PC-9 (cell line): Measurements from ENCODE around the gene RPL13A. TPM values are rescaled to one million over a fixed set of nuclear protein-coding genes. Genes with fewer than 3 reads are reported as not detected.

Experiments
- BruUV-seq: library from RNA; stranded (reverse); fragments of 400-500 nt; replicated peaks from 2 replicates; lab custom pipeline; 2021; lab: Mats Ljungman, UMichigan
- CTCF ChIA-PET: fragments of 300-600 bp; sonication (Branson Sonifier 250); formaldehyde crosslinking; loops from one replicate; lab custom pipeline; 2022; ENCODE audit warnings: antibody characterized with exemption; lab: Charles Lee
- POLR2A ChIA-PET: fragments of 300-600 bp; sonication (Branson Sonifier 250); formaldehyde crosslinking; loops from one replicate; lab custom pipeline; 2022; ENCODE audit warnings: antibody characterized with exemption; ENCODE audit not compliant: unreplicated experiment; lab: Charles Lee
- DNase-seq, 2 experiments: peaks; one replicate each; pipeline versions ENCODE4 v3.0.0 to v3.0.0-alpha.2; 2015 to 2022; ENCODE audit warnings: mixed read lengths in 1 of 2
- H2AFZ ChIP-seq: fragments of 200-600 bp; sonication (generic); 2 replicates; pipeline ENCODE4 v1.8.1; 2017; ENCODE audit warnings: antibody characterized with exemption
- H3F3A ChIP-seq: fragments of 200-600 bp; sonication (generic); 2 replicates; pipeline ENCODE4 v1.8.1; 2017; ENCODE audit warnings: antibody characterized with exemption, mild to moderate bottlenecking, low read depth; ENCODE audit not compliant: insufficient read depth
- H3K27ac ChIP-seq: fragments of 200-600 bp; sonication (generic); 2 replicates; pipeline ENCODE4 v1.6.1; 2016; ENCODE audit warnings: mixed run types
- H3K27me3 ChIP-seq: fragments of 200-600 bp; sonication (generic); 2 replicates; pipeline ENCODE4 v1.6.1; 2016; ENCODE audit warnings: low read depth, mixed run types; ENCODE audit not compliant: insufficient read depth
- H3K36me3 ChIP-seq: fragments of 200-600 bp; sonication (generic); 2 replicates; pipeline ENCODE4 v1.6.1; 2016; ENCODE audit warnings: low read depth, mixed run types
- H3K4me1 ChIP-seq: fragments of 200-600 bp; sonication (generic); replicated peaks from 2 replicates; pipeline ENCODE4 v1.6.1; 2016; ENCODE audit warnings: mixed run types; ENCODE audit not compliant: insufficient read depth
- H3K4me2 ChIP-seq: fragments of 200-600 bp; sonication (generic); 2 replicates; pipeline ENCODE4 v1.6.1; 2017; ENCODE audit warnings: mixed run types
- H3K4me3 ChIP-seq: fragments of 200-600 bp; sonication (generic); 2 replicates; pipeline ENCODE4 v1.6.1; 2016; ENCODE audit warnings: mixed run types
- H3K79me2 ChIP-seq: fragments of 200-600 bp; sonication (generic); 2 replicates; pipeline ENCODE4 v1.6.1; 2017; ENCODE audit warnings: low read depth, mixed run types
- H3K9me2 ChIP-seq: fragments of 200-600 bp; sonication (generic); 2 replicates; pipeline ENCODE4 v1.8.1; 2017; ENCODE audit warnings: mild to moderate bottlenecking; ENCODE audit not compliant: insufficient read depth
- H3K9me3 ChIP-seq: fragments of 200-600 bp; sonication (generic); 2 replicates; pipeline ENCODE4 v1.8.1; 2016; ENCODE audit warnings: low read depth; ENCODE audit not compliant: insufficient read depth
- H4K20me1 ChIP-seq: fragments of 200-600 bp; sonication (generic); 2 replicates; pipeline ENCODE4 v1.8.1; 2017; ENCODE audit not compliant: insufficient read depth
- CTCF ChIP-seq: fragments of 200-600 bp; sonication (generic); conservative IDR thresholded peaks from 2 replicates; pipeline ENCODE4 v1.6.1; 2017; ENCODE audit warnings: mixed run types, antibody characterized with exemption, mild to moderate bottlenecking, moderate library complexity
- EZH2 ChIP-seq: fragments of 200-600 bp; sonication (generic); IDR thresholded peaks from 2 replicates; pipeline ENCODE4 v1.8.0; 2017; ENCODE audit warnings: antibody characterized with exemption, low read depth
- intact Hi-C: fragments of 100-400 bp; cut with micrococcal nuclease; formaldehyde crosslinking; loops from one replicate; pipeline ENCODE4 v1.10.0; 2022; ENCODE audit not compliant: unreplicated experiment
- total RNA-seq: library from RNA; stranded (reverse); gene quantifications from 2 replicates; pipeline ENCODE4 v1.2.3, GENCODE V29; 2021

The RPL13A gene
- total RNA-seq, 1 experiment from 2014 or later: 2,360 TPM

DNA sequence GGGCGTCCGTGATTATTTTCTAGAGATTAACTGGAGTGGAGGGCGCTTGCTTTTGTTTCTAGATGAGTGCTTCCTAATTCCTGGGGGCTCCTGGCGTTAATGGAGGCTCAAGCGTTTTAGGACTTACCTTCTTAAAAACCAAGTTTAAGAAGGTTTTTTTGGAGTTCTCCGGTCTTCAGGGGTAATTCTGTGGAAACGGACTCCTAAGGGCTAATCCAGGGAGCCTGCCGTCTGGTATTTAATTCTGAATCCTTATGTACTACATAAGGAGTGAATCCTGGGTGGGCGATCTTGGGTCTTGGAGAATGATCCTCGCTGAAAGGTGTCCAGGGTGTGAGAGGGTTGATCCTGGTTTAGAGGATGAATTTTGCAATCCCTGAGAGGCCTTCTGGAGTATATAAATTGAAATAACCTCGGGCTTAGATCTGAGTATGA, 9.2 kb downstream of the RPL13A start:
- BruUV-seq: TSS peak; percentile 32
- H2AFZ ChIP-seq: no peak overlapping the region

GRCh38 chr19:49497047-49497788, 9.8 kb downstream of the RPL13A start:
- H3F3A ChIP-seq: peaks cover 93% of the 10 kb centered on the region
- peaks cover 38% of the 10 kb centered on the region for H3K36me3 ChIP-seq
- TF ChIP-seq EZH2: no peak
- TF ChIP-seq CTCF: no peak
- H3K27ac ChIP-seq: peak overlapping the region; percentile 91
- no peak overlapping the region for H2AFZ ChIP-seq
- no peaks in the 10 kb centered on the region for H3K9me2 ChIP-seq
- peak overlapping the region; percentile 89 for H3K4me3 ChIP-seq
- ChIA-PET POLR2A (interaction anchor here (0.7 kb wide), 1 partner anchor 18 kb away, joined by 3 read pairs; no protein-coding TSS in a partner anchor), CTCF (no interaction called here)
- no peaks in the 10 kb centered on the region for H3K27me3 ChIP-seq
- TSS peak; percentile 49 for BruUV-seq
- peak overlapping the region; percentile 94 for H3K4me2 ChIP-seq
- peaks cover 39% of the 10 kb centered on the region for H3K79me2 ChIP-seq
- peaks cover 22% of the 10 kb centered on the region for H3K4me1 ChIP-seq
- peaks cover 40% of the 10 kb centered on the region for H4K20me1 ChIP-seq
- no peaks in the 10 kb centered on the region for H3K9me3 ChIP-seq
- intact Hi-C loops: loop anchor here (1.0 to 2.0 kb wide), 3 partner anchors 44 to 380 kb away; partner anchors contain the start of genes AKT1S1, ALDH16A1, DKKL1 and TBC1D17
- peak; percentile 55 to 61 for DNase-seq

More for the DNA sequence above, 9.2 kb downstream of the RPL13A start:
- no peak for TF ChIP-seq EZH2
- peak; percentile 12; the same call in 1 of the 2 replicates for TF ChIP-seq CTCF
- no peaks in the 10 kb centered on the region for H3K9me3 ChIP-seq
- H3K27ac ChIP-seq: peak overlapping the region; percentile 91
- peak overlapping the region; percentile 94 for H3K4me2 ChIP-seq
- intact Hi-C loops: loop anchor here (1.0 to 2.0 kb wide), 5 partner anchors 9 to 380 kb away; partner anchors contain the start of genes AKT1S1, ALDH16A1, DKKL1 and RPL13A
- no peaks in the 10 kb centered on the region for H3K9me2 ChIP-seq
- H3K27me3 ChIP-seq: no peaks in the 10 kb centered on the region
- H3K79me2 ChIP-seq: peaks cover 41% of the 10 kb centered on the region
- peaks cover 93% of the 10 kb centered on the region for H3F3A ChIP-seq
- CTCF ChIA-PET: no interaction called here
- peaks cover 45% of the 10 kb centered on the region for H3K36me3 ChIP-seq
- DNase-seq: no peak
- peak overlapping the region; percentile 89 for H3K4me3 ChIP-seq
- POLR2A ChIA-PET: interaction anchor here (0.7 kb wide), 3 partner anchors 19 to 381 kb away, joined by 3 to 5 read pairs (median 3); partner anchors contain the start of genes AKT1S1, NOSIP and TBC1D17
- H4K20me1 ChIP-seq: peaks cover 46% of the 10 kb centered on the region
- peaks cover 22% of the 10 kb centered on the region for H3K4me1 ChIP-seq

GRCh38 chr19:49497789-49498103, 10.3 kb downstream of the RPL13A start:
- DNase-seq: no peak
- no peak overlapping the region for H2AFZ ChIP-seq
- intact Hi-C loops: loop anchor here (1.0 to 2.0 kb wide), 3 partner anchors 45 to 379 kb away; partner anchors contain the start of genes AKT1S1, ALDH16A1, DKKL1 and TBC1D17
- BruUV-seq: no TSS peak
- H3K36me3 ChIP-seq: peaks cover 33% of the 10 kb centered on the region
- peak overlapping the region; percentile 89 for H3K4me3 ChIP-seq
- TF ChIP-seq CTCF: no peak
- no peak for TF ChIP-seq EZH2
- no peaks in the 10 kb centered on the region for H3K27me3 ChIP-seq
- peaks cover 93% of the 10 kb centered on the region for H3F3A ChIP-seq
- H4K20me1 ChIP-seq: peaks cover 34% of the 10 kb centered on the region
- no peaks in the 10 kb centered on the region for H3K9me2 ChIP-seq
- peaks cover 22% of the 10 kb centered on the region for H3K4me1 ChIP-seq
- H3K9me3 ChIP-seq: no peaks in the 10 kb centered on the region
- CTCF ChIA-PET: no interaction called here
- POLR2A ChIA-PET: no interaction called here
- H3K79me2 ChIP-seq: peaks cover 39% of the 10 kb centered on the region
- H3K27ac ChIP-seq: peak overlapping the region; percentile 91
- peak overlapping the region; percentile 94 for H3K4me2 ChIP-seq
